H1 (cell line): Measurements from ENCODE around the gene RASA4B. TPM values are rescaled to one million over a fixed set of nuclear protein-coding genes. Genes with fewer than 3 reads are reported as not detected.

ENCODE experiments used
- CTCF ChIA-PET: fragments of 300-600 bp; sonication (Branson Sonifier 250); formaldehyde crosslinking; loops from one replicate; lab custom pipeline; 2021; ENCODE audit not compliant: partially characterized antibody; lab: Charles Lee
- POLR2A ChIA-PET: fragments of 300-600 bp; sonication (Branson Sonifier 250); formaldehyde crosslinking; loops from one replicate; lab custom pipeline; 2021; ENCODE audit warnings: inconsistent platforms; ENCODE audit not compliant: partially characterized antibody; lab: Charles Lee
- DNase-seq, 2 experiments: peaks; one replicate each; pipeline versions ENCODE4 v3.0.0 to v3.0.0-alpha.2; 2010 to 2022; ENCODE audit warnings: low spot score in 2 of 2, low read depth in 1 of 2, mixed read lengths in 1 of 2
- FAIRE-seq: peaks from 2 replicates; lab custom pipeline; 2011; peaks lifted over from hg19 to GRCh38; lab: Jason Lieb, UNC
- H2AFZ ChIP-seq: 2 replicates; pipeline ENCODE4 v1.8.1; 2012; ENCODE audit warnings: low read length, inconsistent platforms
- H2AK5ac ChIP-seq: 2 replicates; pipeline ENCODE4 v1.6.1; 2013; ENCODE audit warnings: low read depth, low read length
- H2BK120ac ChIP-seq: replicated peaks from 2 replicates; pipeline ENCODE3; 2013; ENCODE audit warnings: low read depth, low read length, inconsistent platforms
- H2BK12ac ChIP-seq: 2 replicates; pipeline ENCODE4 v1.6.1; 2013; ENCODE audit warnings: low read depth, low read length
- H2BK15ac ChIP-seq: 2 replicates; pipeline ENCODE4 v1.6.1; 2013; ENCODE audit warnings: low read length
- H2BK20ac ChIP-seq: 2 replicates; pipeline ENCODE4 v1.6.1; 2013; ENCODE audit warnings: low read length
- H2BK5ac ChIP-seq: 2 replicates; pipeline ENCODE4 v1.6.1; 2013; ENCODE audit warnings: low read depth, low read length
- H3K14ac ChIP-seq: 2 replicates; pipeline ENCODE4 v1.6.1; 2013; ENCODE audit warnings: inconsistent platforms; ENCODE audit not compliant: insufficient read length
- H3K18ac ChIP-seq: 2 replicates; pipeline ENCODE4 v1.6.1; 2013; ENCODE audit warnings: low read length; ENCODE audit errors: extremely low read depth
- H3K23ac ChIP-seq: 2 replicates; pipeline ENCODE4 v1.6.1; 2013; ENCODE audit warnings: inconsistent platforms; ENCODE audit not compliant: insufficient read length
- H3K23me2 ChIP-seq: 2 replicates; pipeline ENCODE4 v1.6.1; 2013; ENCODE audit warnings: low read depth, low read length
- H3K27ac ChIP-seq: 2 replicates; pipeline ENCODE4 v1.6.1; 2011; ENCODE audit warnings: low read depth, low read length, inconsistent platforms
- H3K27me3 ChIP-seq, 4 experiments: replicated peaks in 1 of 4; 1 replicate in 1 of 4; 2 replicates in 3 of 4; pipeline versions ENCODE4 v1.6.1 to v1.8.1; 2011 to 2013; ENCODE audit warnings: low read length in 3 of 4, mild to moderate bottlenecking in 3 of 4, inconsistent platforms in 2 of 4, mixed read lengths in 2 of 4, moderate library complexity in 1 of 4; ENCODE audit not compliant: control insufficient read depth in 3 of 4, insufficient read depth in 3 of 4; ENCODE audit errors: extremely low read depth in 1 of 4
- H3K36me3 ChIP-seq, 4 experiments: 2 replicates each; pipeline versions ENCODE4 v1.6.1 to v1.8.1; 2011 to 2013; ENCODE audit warnings: mild to moderate bottlenecking in 4 of 4, low read length in 3 of 4, moderate library complexity in 2 of 4, control low read depth in 1 of 4, inconsistent platforms in 1 of 4; ENCODE audit not compliant: insufficient read depth in 4 of 4, control insufficient read depth in 2 of 4
- H3K4ac ChIP-seq: replicated peaks from 2 replicates; pipeline ENCODE3; 2013; ENCODE audit warnings: low read length, low read depth, mixed read lengths, inconsistent platforms; ENCODE audit not compliant: insufficient read length
- H3K4me1 ChIP-seq, 4 experiments: replicated peaks in 1 of 4; 1 replicate in 1 of 4; 2 replicates in 3 of 4; pipeline versions ENCODE4 v1.6.1 to v1.8.1; 2011 to 2013; ENCODE audit warnings: low read length in 3 of 4, inconsistent platforms in 2 of 4, mixed read lengths in 1 of 4; ENCODE audit not compliant: insufficient read depth in 4 of 4, control insufficient read depth in 3 of 4
- H3K4me2 ChIP-seq, 2 experiments: 2 replicates each; pipeline versions ENCODE4 v1.6.1 to v1.8.1; 2011 to 2013; ENCODE audit warnings: low read depth in 2 of 2, low read length in 2 of 2, control low read depth in 1 of 2, inconsistent platforms in 1 of 2, mild to moderate bottlenecking in 1 of 2; ENCODE audit not compliant: insufficient read depth in 1 of 2
- H3K4me3 ChIP-seq, 4 experiments: fragments of 200-600, 300-600 bp in 1 of 4; sonication (generic), shearing (Covaris generic), sonication (Bioruptor Twin) in 1 of 4; 2 replicates each; pipeline versions ENCODE4 v1.5.1 to v1.8.1; 2011 to 2016; ENCODE audit warnings: low read length in 4 of 4, low read depth in 3 of 4, control low read depth in 2 of 4, inconsistent platforms in 2 of 4, mild to moderate bottlenecking in 2 of 4, mixed read lengths in 1 of 4, moderate library complexity in 1 of 4; ENCODE audit not compliant: insufficient read depth in 2 of 4; ENCODE audit errors: extremely low read depth in 1 of 4
- H3K56ac ChIP-seq: replicated peaks from 2 replicates; pipeline ENCODE3; 2013; ENCODE audit warnings: low read depth, mild to moderate bottlenecking, mixed read lengths, low read length, inconsistent platforms; ENCODE audit not compliant: insufficient read length
- H3K79me1 ChIP-seq: 2 replicates; pipeline ENCODE4 v1.6.1; 2013; ENCODE audit warnings: low read depth, low read length, control low read depth
- H3K79me2 ChIP-seq, 2 experiments: 2 replicates each; pipeline versions ENCODE4 v1.6.1 to v1.8.1; 2012 to 2013; ENCODE audit warnings: low read length in 2 of 2, mild to moderate bottlenecking in 2 of 2, inconsistent platforms in 1 of 2; ENCODE audit not compliant: insufficient read depth in 2 of 2, control insufficient read depth in 1 of 2
- H3K9ac ChIP-seq, 4 experiments: replicated peaks in 1 of 4; 1 replicate in 1 of 4; 2 replicates in 3 of 4; pipeline versions ENCODE4 v1.6.1 to v1.8.1; 2011 to 2013; ENCODE audit warnings: low read depth in 3 of 4, low read length in 3 of 4, control low read depth in 2 of 4, mild to moderate bottlenecking in 2 of 4, moderate library complexity in 2 of 4, inconsistent platforms in 1 of 4; ENCODE audit errors: extremely low read depth in 1 of 4
- H3K9me3 ChIP-seq, 2 experiments: 2 replicates each; pipeline versions ENCODE4 v1.6.1 to v1.8.1; 2012 to 2013; ENCODE audit warnings: mild to moderate bottlenecking in 2 of 2, moderate library complexity in 2 of 2, control low read depth in 1 of 2, inconsistent platforms in 1 of 2, low read depth in 1 of 2, low read length in 1 of 2, mixed read lengths in 1 of 2; ENCODE audit not compliant: insufficient read depth in 2 of 2
- H4K20me1 ChIP-seq, 2 experiments: replicated peaks in 1 of 2; 2 replicates each; pipeline versions ENCODE3 to v1.8.1; 2011 to 2013; ENCODE audit warnings: inconsistent platforms in 2 of 2, low read length in 2 of 2, mild to moderate bottlenecking in 1 of 2; ENCODE audit not compliant: insufficient read depth in 2 of 2, control insufficient read depth in 1 of 2
- H4K5ac ChIP-seq: 2 replicates; pipeline ENCODE4 v1.6.1; 2013; ENCODE audit warnings: low read length, low read depth, mixed read lengths, inconsistent platforms; ENCODE audit not compliant: insufficient read length
- H4K8ac ChIP-seq: 2 replicates; pipeline ENCODE4 v1.8.0; 2013; ENCODE audit warnings: mild to moderate bottlenecking, moderate library complexity, low read length, inconsistent platforms; ENCODE audit not compliant: insufficient read depth; ENCODE audit errors: extremely low read depth
- H4K91ac ChIP-seq: replicated peaks from 2 replicates; pipeline ENCODE3; 2013; ENCODE audit warnings: low read length, mixed read lengths, inconsistent platforms; ENCODE audit not compliant: insufficient read length
- BCL11A ChIP-seq, 2 experiments: IDR thresholded peaks; one replicate each; pipeline ENCODE4 v1.6.1; 2011; ENCODE audit warnings: low read depth in 2 of 2, low read length in 2 of 2, mild to moderate bottlenecking in 2 of 2
- KDM5A ChIP-seq: fragments of 200-600 bp; IDR thresholded peaks from 2 replicates; pipeline ENCODE4 v1.7.1; 2012; ENCODE audit warnings: mild to moderate bottlenecking, low read length, inconsistent platforms, mixed read lengths
- MAX ChIP-seq: IDR thresholded peaks from 2 replicates; pipeline ENCODE4 v1.6.1; 2012; ENCODE audit warnings: inconsistent platforms
- RNF2 ChIP-seq: fragments of 200-900, 300-1000 bp; sonication (generic); IDR thresholded peaks from 2 replicates; pipeline ENCODE4 v1.7.1; 2016; ENCODE audit warnings: borderline replicate concordance, low read depth, mild to moderate bottlenecking, antibody characterized with exemption, low read length; ENCODE audit not compliant: poor library complexity, severe bottlenecking; ENCODE audit errors: missing control alignments
- RXRA ChIP-seq: IDR thresholded peaks from 2 replicates; pipeline ENCODE4 v1.6.1; 2011; ENCODE audit warnings: low read depth, mild to moderate bottlenecking, low read length, moderate library complexity; ENCODE audit not compliant: insufficient read depth
- SAP30 ChIP-seq: fragments of 300-600 bp; sonication (generic); IDR thresholded peaks from 2 replicates; pipeline ENCODE4 v1.7.1; 2012; ENCODE audit warnings: low read length, moderate library complexity, mild to moderate bottlenecking, inconsistent platforms; ENCODE audit not compliant: insufficient read depth, insufficient replicate concordance
- TAF7 ChIP-seq: optimal IDR thresholded peaks from 2 replicates; pipeline ENCODE3; 2011; ENCODE audit warnings: low read depth, mild to moderate bottlenecking, inconsistent platforms, low read length, moderate library complexity, borderline replicate concordance
- WGBS, 2 experiments: shearing (Covaris generic) in 1 of 2; methylation state at CpG; one replicate each; pipeline versions ENCODE4 v1.1.6 to v1.1.7; 2013 to 2015; ENCODE audit warnings: low lambda C conversion rate in 2 of 2, mixed read lengths in 2 of 2, inconsistent platforms in 1 of 2, low coverage in 1 of 2, missing lambda C conversion rate in 1 of 2; ENCODE audit not compliant: insufficient replicate concordance in 2 of 2, insufficient coverage in 1 of 2, insufficient read length in 1 of 2; ENCODE audit errors: extremely low coverage in 1 of 2, missing lambda C conversion rate in 1 of 2; 5-methylcytosine and 5-hydroxymethylcytosine counted together
- polyA plus RNA-seq, 7 experiments: library from polyadenylated mRNA; depleted of rRNA in 3 of 7; stranded (reverse) in 5 of 7; unstranded in 2 of 7; fragments of >200 nt in 5 of 7; fragments of 200-250 nt in 2 of 7; gene quantifications; 1 replicate in 5 of 7; 2 replicates in 1 of 7; 4 replicates in 1 of 7; pipeline versions ENCODE4 v1.2.1 to v1.2.3, GENCODE V29; 2011 to 2013; ENCODE audit warnings: missing spikeins in 2 of 7, mixed read lengths in 2 of 7
- total RNA-seq: library from RNA; stranded (reverse); fragmentation: NEBNext Ultra II Directional; extraction: Animal tissue kit (Norgen Biotek cat#: 25700); gene quantifications from 2 replicates; pipeline ENCODE4 v1.2.1, GENCODE V29; 2021
- TF ChIP-seq, protein P1 (sequence below): IDR thresholded peaks from 2 replicates; pipeline ENCODE4 v1.6.1; 2012; ENCODE audit warnings: low read length, inconsistent platforms

The RASA4B gene
- total and polyA plus RNA-seq, 2 of the 8 experiments (the other 6 are each of a cell fraction or from before 2014, with no cell fraction given) = 3.4 to 6.7 TPM

DNA sequence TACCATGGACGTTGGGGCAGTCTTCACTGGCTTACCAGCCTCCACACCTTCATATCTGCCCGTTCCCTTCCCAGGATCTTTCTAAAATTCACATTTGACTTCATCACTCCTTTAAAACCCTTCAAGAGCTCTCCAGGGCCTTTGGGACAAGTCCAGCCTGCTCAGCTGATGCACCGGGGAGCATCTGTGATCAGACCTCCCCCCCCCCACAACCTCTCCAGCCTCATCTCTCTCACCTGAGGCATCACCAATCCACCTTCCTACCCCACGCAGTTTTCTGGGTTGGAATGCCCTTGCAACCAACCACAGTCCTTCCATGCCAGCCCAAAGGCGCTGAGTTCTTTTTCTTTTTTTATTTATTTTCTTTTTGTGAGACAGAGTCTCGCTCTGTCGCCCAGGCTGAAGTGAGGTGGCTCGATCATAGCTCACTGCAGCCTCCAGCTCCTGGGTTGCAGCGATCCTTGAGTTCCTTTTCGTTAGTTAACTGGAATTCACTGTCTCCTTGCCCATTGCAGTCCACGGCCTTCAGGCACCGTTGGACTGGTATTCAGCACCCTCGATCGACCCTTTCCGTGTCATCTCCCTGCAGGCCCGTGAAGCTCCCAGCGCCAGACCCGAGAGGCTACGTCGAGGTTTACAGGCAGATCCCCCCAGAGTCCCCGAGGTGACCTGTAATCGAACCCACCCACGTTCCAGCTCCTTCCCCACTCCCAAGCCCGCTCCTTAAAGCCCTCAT is 53.6 kb downstream of the RASA4B start:
- Histone ChIP-seq H3K4ac (peak overlapping the region; percentile 81), H4K8ac (peak overlapping the region; percentile 94), H2BK20ac (no peak overlapping the region), H4K20me1 (peaks cover 0 to 8% of the 10 kb centered on the region in 2 experiments), H2AK5ac (peak overlapping the region; percentile 32; the same call in 1 of the 2 replicates), H3K23me2 (peaks cover 5% of the 10 kb centered on the region; the same call in 1 of the 2 replicates), H3K9me3 (no peaks in the 10 kb centered on the region), H3K27me3 (no peaks in the 10 kb centered on the region; a peak in 1 of 7 replicates), H3K9ac (peak overlapping the region; percentile 68 to 86 (median 82)), H3K4me1 (peaks cover 0 to 10% (median 1%) of the 10 kb centered on the region in 4 experiments; a peak in 3 of 7 replicates), H3K79me1 (peaks cover 9% of the 10 kb centered on the region), H2AFZ (peak overlapping the region; percentile 64), H3K23ac (no peak overlapping the region), H2BK12ac (no peak overlapping the region), H3K4me3 (peak overlapping the region; percentile 82 to 99 (median 88)), H2BK120ac (no peak overlapping the region), H4K5ac (peak overlapping the region; percentile 73), H3K18ac (peak overlapping the region; percentile 90; the same call in 1 of the 2 replicates), H3K36me3 (peaks cover 0 to 6% (median 4%) of the 10 kb centered on the region in 4 experiments; a peak in 4 of 8 replicates), H2BK5ac (peak overlapping the region; percentile 80; the same call in 1 of the 2 replicates), H3K79me2 (peaks cover 0 to 11% of the 10 kb centered on the region in 2 experiments; a peak in 2 of 4 replicates), H3K27ac (peak overlapping the region; percentile 12; the same call in 1 of the 2 replicates), H2BK15ac (no peak overlapping the region), H3K4me2 (peak overlapping the region; percentile 88 to 98), H3K14ac (no peak overlapping the region), H3K56ac (peak overlapping the region; percentile 90), H4K91ac (peak overlapping the region; percentile 93)
- FAIRE-seq (no peak), DNase-seq (no peak)
- POLR2A ChIA-PET = interaction anchor here (0.6 to 2.0 kb wide), 10 partner anchors 8 to 393 kb away, joined by 3 to 6 read pairs (median 4); no protein-coding TSS in a partner anchor
- CTCF ChIA-PET = interaction anchor here (0.6 to 1.7 kb wide), 9 partner anchors 14 to 1204 kb away, joined by 3 to 8 read pairs (median 4); no protein-coding TSS in a partner anchor
- 23% methylated on average over 24 of the region's 24 CpGs; no CpG with 5 or more reads in 1 of the 2 experiments for WGBS, 2 experiments
- TF ChIP-seq BCL11A (IDR thresholded peaks at IDR 0.05; ENCODE audit: low read depth in 2 of 2, low read length in 2 of 2) (no peak), RNF2 (no peak), SAP30 (no peak), KDM5A (no peak), RXRA (no peak), MAX (no peak), TAF7 (no peak)
- TF ChIP-seq, protein P1, sequence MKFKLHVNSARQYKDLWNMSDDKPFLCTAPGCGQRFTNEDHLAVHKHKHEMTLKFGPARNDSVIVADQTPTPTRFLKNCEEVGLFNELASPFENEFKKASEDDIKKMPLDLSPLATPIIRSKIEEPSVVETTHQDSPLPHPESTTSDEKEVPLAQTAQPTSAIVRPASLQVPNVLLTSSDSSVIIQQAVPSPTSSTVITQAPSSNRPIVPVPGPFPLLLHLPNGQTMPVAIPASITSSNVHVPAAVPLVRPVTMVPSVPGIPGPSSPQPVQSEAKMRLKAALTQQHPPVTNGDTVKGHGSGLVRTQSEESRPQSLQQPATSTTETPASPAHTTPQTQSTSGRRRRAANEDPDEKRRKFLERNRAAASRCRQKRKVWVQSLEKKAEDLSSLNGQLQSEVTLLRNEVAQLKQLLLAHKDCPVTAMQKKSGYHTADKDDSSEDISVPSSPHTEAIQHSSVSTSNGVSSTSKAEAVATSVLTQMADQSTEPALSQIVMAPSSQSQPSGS = no peak
